Measurements from ENCODE around the gene WFS1.

Gene WFS1

GRCh38 chr4:6313216-6313615 lies 43.6 kb downstream of the WFS1 start:
- WGBS (ENCODE audit: extremely low coverage, insufficient coverage, low lambda C conversion rate), result no CpG with 5 or more reads among the region's 6 CpGs
- H3K23ac ChIP-seq (ENCODE audit: low read length), result no peak overlapping the region
- no peak overlapping the region for H4K5ac ChIP-seq (ENCODE audit: low read length)
- H3K79me1 ChIP-seq (ENCODE audit: low read length), result no peaks in the 10 kb centered on the region
- no peak overlapping the region for H2AK5ac ChIP-seq (ENCODE audit: low read length)
- no peak overlapping the region for H3K4ac ChIP-seq (ENCODE audit: low read depth, low read length)
- H4K8ac ChIP-seq (ENCODE audit: low read depth, low read length), result no peak overlapping the region
- no peak overlapping the region for H2BK120ac ChIP-seq (ENCODE audit: low read depth, low read length)
- H3K36me3 ChIP-seq (ENCODE audit: control insufficient read depth, insufficient read depth, low read length), result no peaks in the 10 kb centered on the region
- no peak overlapping the region for H3K27ac ChIP-seq (ENCODE audit: low read depth, low read length)
- no peak for DNase-seq
- no peaks in the 10 kb centered on the region for H3K79me2 ChIP-seq (ENCODE audit: control insufficient read depth, insufficient read depth, low read length)
- H3K56ac ChIP-seq (ENCODE audit: low read length), result no peak overlapping the region
- no peak overlapping the region for H3K4me3 ChIP-seq (ENCODE audit: low read length)
- H2BK5ac ChIP-seq (ENCODE audit: low read length), result no peak overlapping the region
- no peaks in the 10 kb centered on the region for H3K4me1 ChIP-seq (ENCODE audit: control insufficient read depth, low read depth, low read length)
- H3K18ac ChIP-seq (ENCODE audit: low read length), result no peak overlapping the region
- no peak overlapping the region for H2BK15ac ChIP-seq (replicated peaks; ENCODE audit: low read depth)
- no peak overlapping the region for H3K4me2 ChIP-seq (ENCODE audit: low read length)
- no peak overlapping the region for H3K9ac ChIP-seq (ENCODE audit: low read length)
- no peaks in the 10 kb centered on the region for H3K27me3 ChIP-seq (ENCODE audit: insufficient read depth, low read length, poor library complexity)

GRCh38 chr4:6316461-6317003 lies 46.9 kb downstream of the WFS1 start:
- no peak overlapping the region for H4K5ac ChIP-seq (ENCODE audit: low read length)
- H3K79me2 ChIP-seq (ENCODE audit: control insufficient read depth, insufficient read depth, low read length), result no peaks in the 10 kb centered on the region
- no peak overlapping the region for H4K8ac ChIP-seq (ENCODE audit: low read depth, low read length)
- H2BK120ac ChIP-seq (ENCODE audit: low read depth, low read length), result no peak overlapping the region
- no CpG with 5 or more reads among the region's 6 CpGs for whole genome bisulfite sequencing (ENCODE audit: extremely low coverage, insufficient coverage, low lambda C conversion rate)
- no peak overlapping the region for H3K27ac ChIP-seq (ENCODE audit: low read depth, low read length)
- H3K79me1 ChIP-seq (ENCODE audit: low read length), result no peaks in the 10 kb centered on the region
- H3K4me3 ChIP-seq (ENCODE audit: low read length), result no peak overlapping the region
- H3K27me3 ChIP-seq (ENCODE audit: insufficient read depth, low read length, poor library complexity), result no peaks in the 10 kb centered on the region
- no peak overlapping the region for H2BK15ac ChIP-seq (replicated peaks; ENCODE audit: low read depth)
- no peak for DNase-seq
- H3K36me3 ChIP-seq (ENCODE audit: control insufficient read depth, insufficient read depth, low read length), result no peaks in the 10 kb centered on the region
- no peak overlapping the region for H3K4ac ChIP-seq (ENCODE audit: low read depth, low read length)
- no peak overlapping the region for H3K9ac ChIP-seq (ENCODE audit: low read length)
- H3K56ac ChIP-seq (ENCODE audit: low read length), result no peak overlapping the region
- no peak overlapping the region for H3K18ac ChIP-seq (ENCODE audit: low read length)
- H2BK5ac ChIP-seq (ENCODE audit: low read length), result no peak overlapping the region
- no peak overlapping the region for H3K4me2 ChIP-seq (ENCODE audit: low read length)
- H3K23ac ChIP-seq (ENCODE audit: low read length), result no peak overlapping the region
- H3K4me1 ChIP-seq (ENCODE audit: control insufficient read depth, low read depth, low read length), result no peaks in the 10 kb centered on the region
- H2AK5ac ChIP-seq (ENCODE audit: low read length), result no peak overlapping the region

GRCh38 chr4:6318206-6318605 lies 48.6 kb downstream of the WFS1 start:
- Histone ChIP-seq H3K79me1 (ENCODE audit: low read length) (no peaks in the 10 kb centered on the region), H3K4ac (ENCODE audit: low read depth, low read length) (no peak overlapping the region), H4K8ac (ENCODE audit: low read depth, low read length) (no peak overlapping the region), H3K27ac (ENCODE audit: low read depth, low read length) (no peak overlapping the region), H3K18ac (ENCODE audit: low read length) (no peak overlapping the region), H4K5ac (ENCODE audit: low read length) (no peak overlapping the region), H2BK15ac (replicated peaks; ENCODE audit: low read depth) (no peak overlapping the region), H2AK5ac (ENCODE audit: low read length) (no peak overlapping the region), H3K56ac (ENCODE audit: low read length) (no peak overlapping the region), H3K4me3 (ENCODE audit: low read length) (no peak overlapping the region), H2BK120ac (ENCODE audit: low read depth, low read length) (no peak overlapping the region), H3K9ac (ENCODE audit: low read length) (no peak overlapping the region), H3K36me3 (ENCODE audit: control insufficient read depth, insufficient read depth, low read length) (no peaks in the 10 kb centered on the region), H3K79me2 (ENCODE audit: control insufficient read depth, insufficient read depth, low read length) (no peaks in the 10 kb centered on the region), H3K23ac (ENCODE audit: low read length) (no peak overlapping the region), H2BK5ac (ENCODE audit: low read length) (no peak overlapping the region), H3K4me1 (ENCODE audit: control insufficient read depth, low read depth, low read length) (no peaks in the 10 kb centered on the region), H3K27me3 (ENCODE audit: insufficient read depth, low read length, poor library complexity) (no peaks in the 10 kb centered on the region), H3K4me2 (ENCODE audit: low read length) (no peak overlapping the region)
- no CpG with 5 or more reads among the region's 12 CpGs for WGBS (ENCODE audit: extremely low coverage, insufficient coverage, low lambda C conversion rate)
- no peak for DNase-seq

- DNase-seq, result no peak
- no peak overlapping the region for H3K23ac ChIP-seq (ENCODE audit: low read length)
- no CpG with 5 or more reads among the region's 12 CpGs for WGBS (ENCODE audit: extremely low coverage, insufficient coverage, low lambda C conversion rate)
- H2BK5ac ChIP-seq (ENCODE audit: low read length), result no peak overlapping the region
- no peak overlapping the region for H3K56ac ChIP-seq (ENCODE audit: low read length)
- no peak overlapping the region for H4K5ac ChIP-seq (ENCODE audit: low read length)
- no peak overlapping the region for H3K18ac ChIP-seq (ENCODE audit: low read length)
- no peak overlapping the region for H3K4me3 ChIP-seq (ENCODE audit: low read length)
- no peak overlapping the region for H3K4ac ChIP-seq (ENCODE audit: low read depth, low read length)
- no peak overlapping the region for H2AK5ac ChIP-seq (ENCODE audit: low read length)
- H3K36me3 ChIP-seq (ENCODE audit: control insufficient read depth, insufficient read depth, low read length), result no peaks in the 10 kb centered on the region
- no peaks in the 10 kb centered on the region for H3K4me1 ChIP-seq (ENCODE audit: control insufficient read depth, low read depth, low read length)
- H2BK15ac ChIP-seq (replicated peaks; ENCODE audit: low read depth), result no peak overlapping the region
- H3K4me2 ChIP-seq (ENCODE audit: low read length), result no peak overlapping the region
- no peak overlapping the region for H3K9ac ChIP-seq (ENCODE audit: low read length)
- H3K27ac ChIP-seq (ENCODE audit: low read depth, low read length), result no peak overlapping the region
- H2BK120ac ChIP-seq (ENCODE audit: low read depth, low read length), result no peak overlapping the region
- H3K27me3 ChIP-seq (ENCODE audit: insufficient read depth, low read length, poor library complexity), result no peaks in the 10 kb centered on the region
- no peaks in the 10 kb centered on the region for H3K79me1 ChIP-seq (ENCODE audit: low read length)
- no peak overlapping the region for H4K8ac ChIP-seq (ENCODE audit: low read depth, low read length)
- no peaks in the 10 kb centered on the region for H3K79me2 ChIP-seq (ENCODE audit: control insufficient read depth, insufficient read depth, low read length)
These were observed 50.0 kb downstream of the WFS1 start for GRCh38 chr4:6319530-6320150.

GRCh38 chr4:6320663-6321062 lies 51.0 kb downstream of the WFS1 start:
- Histone ChIP-seq H3K36me3 (ENCODE audit: control insufficient read depth, insufficient read depth, low read length) (no peaks in the 10 kb centered on the region), H3K4me3 (ENCODE audit: low read length) (no peak overlapping the region), H4K5ac (ENCODE audit: low read length) (no peak overlapping the region), H2BK5ac (ENCODE audit: low read length) (no peak overlapping the region), H3K79me1 (ENCODE audit: low read length) (no peaks in the 10 kb centered on the region), H2BK15ac (replicated peaks; ENCODE audit: low read depth) (no peak overlapping the region), H4K8ac (ENCODE audit: low read depth, low read length) (no peak overlapping the region), H3K27me3 (ENCODE audit: insufficient read depth, low read length, poor library complexity) (no peaks in the 10 kb centered on the region), H3K56ac (ENCODE audit: low read length) (no peak overlapping the region), H3K79me2 (ENCODE audit: control insufficient read depth, insufficient read depth, low read length) (no peaks in the 10 kb centered on the region), H2AK5ac (ENCODE audit: low read length) (no peak overlapping the region), H3K18ac (ENCODE audit: low read length) (no peak overlapping the region), H3K9ac (ENCODE audit: low read length) (no peak overlapping the region), H3K4me1 (ENCODE audit: control insufficient read depth, low read depth, low read length) (no peaks in the 10 kb centered on the region), H3K4ac (ENCODE audit: low read depth, low read length) (no peak overlapping the region), H3K27ac (ENCODE audit: low read depth, low read length) (no peak overlapping the region), H3K4me2 (ENCODE audit: low read length) (no peak overlapping the region), H3K23ac (ENCODE audit: low read length) (no peak overlapping the region), H2BK120ac (ENCODE audit: low read depth, low read length) (no peak overlapping the region)
- no CpG with 5 or more reads among the region's 6 CpGs for WGBS (ENCODE audit: extremely low coverage, insufficient coverage, low lambda C conversion rate)
- DNase-seq, result no peak

GRCh38 chr4:6321361-6321760 lies 51.7 kb downstream of the WFS1 start:
- Histone ChIP-seq H2BK5ac (ENCODE audit: low read length) (no peak overlapping the region), H3K4me1 (ENCODE audit: control insufficient read depth, low read depth, low read length) (no peaks in the 10 kb centered on the region), H3K4me2 (ENCODE audit: low read length) (no peak overlapping the region), H3K4ac (ENCODE audit: low read depth, low read length) (no peak overlapping the region), H2BK15ac (replicated peaks; ENCODE audit: low read depth) (no peak overlapping the region), H3K27ac (ENCODE audit: low read depth, low read length) (no peak overlapping the region), H2BK120ac (ENCODE audit: low read depth, low read length) (no peak overlapping the region), H4K5ac (ENCODE audit: low read length) (no peak overlapping the region), H3K79me1 (ENCODE audit: low read length) (no peaks in the 10 kb centered on the region), H3K9ac (ENCODE audit: low read length) (no peak overlapping the region), H3K18ac (ENCODE audit: low read length) (no peak overlapping the region), H3K23ac (ENCODE audit: low read length) (no peak overlapping the region), H3K56ac (ENCODE audit: low read length) (no peak overlapping the region), H4K8ac (ENCODE audit: low read depth, low read length) (no peak overlapping the region), H3K4me3 (ENCODE audit: low read length) (no peak overlapping the region), H3K36me3 (ENCODE audit: control insufficient read depth, insufficient read depth, low read length) (no peaks in the 10 kb centered on the region), H2AK5ac (ENCODE audit: low read length) (no peak overlapping the region), H3K27me3 (ENCODE audit: insufficient read depth, low read length, poor library complexity) (no peaks in the 10 kb centered on the region), H3K79me2 (ENCODE audit: control insufficient read depth, insufficient read depth, low read length) (no peaks in the 10 kb centered on the region)
- WGBS (ENCODE audit: extremely low coverage, insufficient coverage, low lambda C conversion rate), result no CpG with 5 or more reads among the region's 2 CpGs
- DNase-seq, result no peak
